ENCODE measurements around the gene RELN. TPM values are rescaled to one million over a fixed set of nuclear protein-coding genes. Genes with fewer than 3 reads are reported as not detected.

RELN gene
- total and polyA plus RNA-seq, 2 of the 13 experiments (the other 11 are each of a cell fraction or from before 2014, with no cell fraction given) = 315 to 332 TPM

- DNase-seq (ENCODE audit: low spot score) = no peak
- Histone ChIP-seq H3K27ac (ENCODE audit: extremely low read length, insufficient read depth, low read length) (no peak overlapping the region), H3K27me3 (ENCODE audit: control insufficient read depth in 1 of 2, insufficient read depth in 2 of 2, low read length in 2 of 2) (no peaks in the 10 kb centered on the region; a peak in 1 of 5 replicates), H3K4me2 (ENCODE audit: low read depth, low read length) (no peak overlapping the region), H3K36me3 (replicated peaks in 1 of 2; ENCODE audit: control insufficient read depth in 1 of 2, insufficient read depth in 2 of 2, low read length in 2 of 2) (peaks cover 0 to 26% of the 10 kb centered on the region in 2 experiments; a peak in 3 of 5 replicates), H3K4me1 (ENCODE audit: insufficient read depth, low read length) (no peaks in the 10 kb centered on the region), H3K4me3 (replicated peaks in 1 of 3; ENCODE audit: insufficient read depth in 1 of 3, low read depth in 2 of 3, low read length in 3 of 3) (no peak overlapping the region), H2AFZ (ENCODE audit: low read length) (no peak overlapping the region), H3K9ac (ENCODE audit: insufficient read depth, low read depth, low read length) (no peak overlapping the region), H3K9me3 (ENCODE audit: low read length) (no peaks in the 10 kb centered on the region), H4K20me1 (ENCODE audit: insufficient read depth, low read length) (peaks cover 2% of the 10 kb centered on the region; the same call in 1 of the 2 replicates), H3K79me2 (ENCODE audit: insufficient read depth, low read length) (no peaks in the 10 kb centered on the region)
- ChIA-PET POLR2A (no interaction called here), CTCF (ENCODE audit: low intra/inter-chr PET ratio, low total read pairs) (no interaction called here)
- TF ChIP-seq ZNF720 (CRISPR knock-in tag; IDR thresholded peaks at IDR 0.05) (no peak), PHF20 (CRISPR knock-in tag; IDR thresholded peaks at IDR 0.05) (no peak), PBX2 (CRISPR knock-in tag; IDR thresholded peaks at IDR 0.05) (no peak), RBM22 (optimal IDR thresholded peaks at IDR 0.05; ENCODE audit: low read length) (peak; percentile 75), DBP (CRISPR knock-in tag; IDR thresholded peaks at IDR 0.05; ENCODE audit: not compliant biosample characterization) (no peak), AGO2 (optimal IDR thresholded peaks at IDR 0.05; ENCODE audit: low read depth, low read length) (peak; percentile 18)
- 63% methylated on average over 2 of the region's 2 CpGs for WGBS (ENCODE audit: low lambda C conversion rate)
- FAIRE-seq = no peak
- no TSS peak for BruUV-seq (replicated peaks)
- ATAC-seq = no peak
- intact Hi-C loops (cut with micrococcal nuclease; ENCODE audit: unreplicated experiment) (no loop called here), in situ Hi-C loops (cut with HindIII; ENCODE audit: extremely low pct_ligation_motif_present, low pct_unique_long_range_greater_than_20kb) (no loop called here)
These were observed 157.0 kb downstream of the RELN start for GRCh38 chr7:103832438-103832837.

- FAIRE-seq (no peak), DNase-seq (ENCODE audit: low spot score) (no peak), ATAC-seq (no peak)
- no peaks in the 10 kb centered on the region for H3K79me2 ChIP-seq (ENCODE audit: insufficient read depth, low read length)
- no TSS peak for BruUV-seq (replicated peaks)
- H4K20me1 ChIP-seq (ENCODE audit: insufficient read depth, low read length) = no peaks in the 10 kb centered on the region
- POLR2A ChIA-PET = no interaction called here
- H3K4me3 ChIP-seq (replicated peaks in 1 of 3; ENCODE audit: insufficient read depth in 1 of 3, low read depth in 2 of 3, low read length in 3 of 3) = no peak overlapping the region
- no peaks in the 10 kb centered on the region for H3K4me1 ChIP-seq (ENCODE audit: insufficient read depth, low read length)
- no peaks in the 10 kb centered on the region for H3K9me3 ChIP-seq (ENCODE audit: low read length)
- in situ Hi-C loops (cut with HindIII; ENCODE audit: extremely low pct_ligation_motif_present, low pct_unique_long_range_greater_than_20kb) = no loop called here
- no peaks in the 10 kb centered on the region for H3K27me3 ChIP-seq (ENCODE audit: control insufficient read depth in 1 of 2, insufficient read depth in 2 of 2, low read length in 2 of 2)
- intact Hi-C loops (cut with micrococcal nuclease; ENCODE audit: unreplicated experiment) = no loop called here
- CTCF ChIA-PET (ENCODE audit: low intra/inter-chr PET ratio, low total read pairs) = no interaction called here
- no peak overlapping the region for H3K4me2 ChIP-seq (ENCODE audit: low read depth, low read length)
- TF ChIP-seq MNT (IDR thresholded peaks at IDR 0.05) (no peak), ZBTB21 (CRISPR knock-in tag; IDR thresholded peaks at IDR 0.05) (no peak), ZNF615 (CRISPR knock-in tag; IDR thresholded peaks at IDR 0.05; ENCODE audit: borderline replicate concordance) (no peak), MIER2 (CRISPR knock-in tag; IDR thresholded peaks at IDR 0.05) (no peak), MTF1 (CRISPR knock-in tag; IDR thresholded peaks at IDR 0.05) (no peak), CREB1 (IDR thresholded peaks at IDR 0.05) (no peak), CREB1 (CRISPR knock-in tag; IDR thresholded peaks at IDR 0.05) (no peak), AKAP8 (CRISPR knock-in tag; IDR thresholded peaks at IDR 0.05) (no peak), ZNF136 (CRISPR knock-in tag; IDR thresholded peaks at IDR 0.05; ENCODE audit: low read depth) (no peak), ZNF430 (CRISPR knock-in tag; IDR thresholded peaks at IDR 0.05) (no peak)
- H3K36me3 ChIP-seq (replicated peaks in 1 of 2; ENCODE audit: control insufficient read depth in 1 of 2, insufficient read depth in 2 of 2, low read length in 2 of 2) = peaks cover 0 to 3% of the 10 kb centered on the region in 2 experiments; a peak in 2 of 5 replicates
- H3K9ac ChIP-seq (ENCODE audit: insufficient read depth, low read depth, low read length) = no peak overlapping the region
- no peak overlapping the region for H2AFZ ChIP-seq (ENCODE audit: low read length)
- no peak overlapping the region for H3K27ac ChIP-seq (ENCODE audit: extremely low read length, insufficient read depth, low read length)
These were observed 165.2 kb downstream of the RELN start for GRCh38 chr7:103824251-103824650.
